OCI-LY3 (cell line): ENCODE measurements around the gene CISD3.

Source experiments
- CTCF ChIP-seq: fragments of 200-600, 300-600 bp; sonication (generic); IDR thresholded peaks from 2 replicates; pipeline ENCODE4 v1.5.1; 2014; ENCODE audit warnings: antibody characterized with exemption, low read length, low read depth
- EZH2phosphoT487 ChIP-seq: fragments of 200-600 bp; shearing (Covaris generic); IDR thresholded peaks from 2 replicates; pipeline ENCODE4 v1.6.1; 2018; ENCODE audit warnings: antibody characterized with exemption, mixed run types, low read depth

- TF ChIP-seq CTCF (no peak), EZH2phosphoT487 (no peak)
Observed at GRCh38 chr17:38753071-38753506, 22.9 kb downstream of the CISD3 start.
